WTC11 (cell line): ENCODE data around the gene NUDT17. TPM values are rescaled to one million over a fixed set of nuclear protein-coding genes. Genes with fewer than 3 reads are reported as not detected.

ENCODE experiments used
- ATAC-seq: fragments of 200-7000 bp; cut with Tn5 transposase; 2 replicates; pipeline ENCODE4 v1.10.0; 2021; ENCODE audit warnings: mild to moderate bottlenecking, moderate library complexity
- CTCF ChIA-PET: fragments of 300-600 bp; sonication (Branson Sonifier 250); formaldehyde crosslinking; loops from one replicate; lab custom pipeline; 2021; ENCODE audit warnings: antibody characterized with exemption; lab: Charles Lee
- POLR2A ChIA-PET: fragments of 350-600 bp; sonication (Branson Sonifier 250); formaldehyde crosslinking; loops from one replicate; lab custom pipeline; 2021; ENCODE audit warnings: antibody characterized with exemption; lab: Charles Lee
- DNase-seq: peaks from one replicate; pipeline ENCODE4 v3.0.0; 2021; ENCODE audit warnings: low spot score
- H3K27ac Mint-ChIP-seq: 2 replicates; pipeline ENCODE4 v1.8.0; 2021; ENCODE audit warnings: mixed read lengths
- H3K27me3 Mint-ChIP-seq: 2 replicates; pipeline ENCODE4 v1.8.0; 2021; ENCODE audit warnings: low read depth, mild to moderate bottlenecking, moderate library complexity, mixed read lengths
- H3K36me3 Mint-ChIP-seq: 2 replicates; pipeline ENCODE4 v1.8.0; 2021; ENCODE audit warnings: mixed read lengths
- H3K4me1 Mint-ChIP-seq: 2 replicates; pipeline ENCODE4 v1.8.0; 2022; ENCODE audit warnings: mixed read lengths
- H3K4me3 Mint-ChIP-seq: 2 replicates; pipeline ENCODE4 v1.8.0; 2021; ENCODE audit warnings: mild to moderate bottlenecking, moderate library complexity, mixed read lengths
- H3K9me3 Mint-ChIP-seq: 2 replicates; pipeline ENCODE4 v1.8.0; 2021; ENCODE audit warnings: mixed read lengths
- E2F5 ChIP-seq: sonication (generic); formaldehyde crosslinking; IDR thresholded peaks from 2 replicates; pipeline ENCODE4 v1.8.1; 2022; ENCODE audit warnings: mild to moderate bottlenecking, moderate library complexity, missing genetic modification reagents
- JAZF1 ChIP-seq: fragments of 250-450 bp; sonication (Bioruptor Pico); IDR thresholded peaks from 2 replicates; pipeline ENCODE4 v1.9.0; 2021; ENCODE audit warnings: moderate library complexity, mild to moderate bottlenecking, inconsistent platforms
- JUN ChIP-seq: sonication (generic); formaldehyde crosslinking; IDR thresholded peaks from 2 replicates; pipeline ENCODE4 v1.8.0; 2023; ENCODE audit warnings: mild to moderate bottlenecking, missing genetic modification reagents
- MXD4 ChIP-seq: fragments of 250-450 bp; sonication (Bioruptor Pico); IDR thresholded peaks from 2 replicates; pipeline ENCODE4 v1.8.0; 2021; ENCODE audit warnings: mild to moderate bottlenecking, moderate library complexity, borderline replicate concordance
- NFATC4 ChIP-seq: fragments of 250-450 bp; sonication (Bioruptor Pico); IDR thresholded peaks from 2 replicates; pipeline ENCODE4 v1.9.0; 2021; ENCODE audit warnings: mild to moderate bottlenecking
- NFE2L1 ChIP-seq: sonication (generic); formaldehyde crosslinking; IDR thresholded peaks from 2 replicates; pipeline ENCODE4 v1.8.1; 2023; ENCODE audit warnings: missing genetic modification reagents
- RELA ChIP-seq: sonication (generic); formaldehyde crosslinking; IDR thresholded peaks from 2 replicates; pipeline ENCODE4 v1.8.1; 2022; ENCODE audit warnings: missing genetic modification reagents, mild to moderate bottlenecking, borderline replicate concordance
- SOX15 ChIP-seq: fragments of 250-450 bp; sonication (Bioruptor Pico); IDR thresholded peaks from 2 replicates; pipeline ENCODE4 v1.9.0; 2021; ENCODE audit warnings: mild to moderate bottlenecking
- STAT6 ChIP-seq: sonication (generic); formaldehyde crosslinking; conservative IDR thresholded peaks from 2 replicates; pipeline ENCODE4 v1.8.1; 2023; ENCODE audit warnings: mild to moderate bottlenecking, low read depth, missing genetic modification reagents, moderate library complexity
- ZNF219 ChIP-seq: sonication (generic); formaldehyde crosslinking; IDR thresholded peaks from 2 replicates; pipeline ENCODE4 v1.8.0; 2023; ENCODE audit warnings: missing genetic modification reagents, mild to moderate bottlenecking, borderline replicate concordance
- ZNF263 ChIP-seq: sonication (generic); formaldehyde crosslinking; IDR thresholded peaks from 2 replicates; pipeline ENCODE4 v1.8.1; 2022; ENCODE audit warnings: low read depth, mild to moderate bottlenecking, moderate library complexity, missing genetic modification reagents
- ZNF281 ChIP-seq: sonication (generic); formaldehyde crosslinking; IDR thresholded peaks from 2 replicates; pipeline ENCODE4 v1.8.0; 2023; ENCODE audit warnings: mild to moderate bottlenecking, missing genetic modification reagents
- ZNF396 ChIP-seq: fragments of 250-450 bp; sonication (Bioruptor Pico); IDR thresholded peaks from 2 replicates; pipeline ENCODE4 v1.8.0; 2021; ENCODE audit warnings: mild to moderate bottlenecking, moderate library complexity, borderline replicate concordance
- total RNA-seq: library from RNA; stranded (reverse); gene quantifications from 3 replicates; pipeline ENCODE4 v1.2.3, GENCODE V29; 2021
- TF ChIP-seq, protein P1 (sequence below): sonication (generic); formaldehyde crosslinking; IDR thresholded peaks from 2 replicates; pipeline ENCODE4 v1.8.0; 2023; ENCODE audit warnings: missing genetic modification reagents
- TF ChIP-seq, protein P2 (sequence below): sonication (generic); formaldehyde crosslinking; IDR thresholded peaks from 2 replicates; pipeline ENCODE4 v1.8.1; 2023; ENCODE audit warnings: mild to moderate bottlenecking, moderate library complexity, missing genetic modification reagents
- TF ChIP-seq, protein P3 (sequence below): fragments of 250-450 bp; sonication (Bioruptor Pico); IDR thresholded peaks from 2 replicates; pipeline ENCODE4 v1.9.0; 2021; ENCODE audit warnings: mild to moderate bottlenecking, borderline replicate concordance

NUDT17 gene
- total RNA-seq, 1 experiment from 2014 or later: 2.7 TPM

GRCh38 chr1:145827966-145828365, 17.5 kb upstream of the NUDT17 start (continued):
- TF ChIP-seq ZNF281 (CRISPR knock-in tag) (no peak), ZNF263 (CRISPR knock-in tag) (no peak), JAZF1 (CRISPR knock-in tag) (no peak), MXD4 (CRISPR knock-in tag) (no peak), RELA (no peak), E2F5 (CRISPR knock-in tag) (no peak), NFE2L1 (CRISPR knock-in tag) (no peak), JUN (CRISPR knock-in tag) (no peak)
- TF ChIP-seq, protein P1, sequence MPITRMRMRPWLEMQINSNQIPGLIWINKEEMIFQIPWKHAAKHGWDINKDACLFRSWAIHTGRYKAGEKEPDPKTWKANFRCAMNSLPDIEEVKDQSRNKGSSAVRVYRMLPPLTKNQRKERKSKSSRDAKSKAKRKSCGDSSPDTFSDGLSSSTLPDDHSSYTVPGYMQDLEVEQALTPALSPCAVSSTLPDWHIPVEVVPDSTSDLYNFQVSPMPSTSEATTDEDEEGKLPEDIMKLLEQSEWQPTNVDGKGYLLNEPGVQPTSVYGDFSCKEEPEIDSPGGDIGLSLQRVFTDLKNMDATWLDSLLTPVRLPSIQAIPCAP: no peak

GRCh38 chr1:145828367-145829026, 16.9 kb upstream of the NUDT17 start:
- Mint-ChIP-seq H3K36me3 (peaks cover 63% of the 10 kb centered on the region), H3K27me3 (no peaks in the 10 kb centered on the region), H3K27ac (no peak overlapping the region), H3K4me3 (no peak overlapping the region), H3K9me3 (no peaks in the 10 kb centered on the region), H3K4me1 (peaks cover 5% of the 10 kb centered on the region)
- DNase-seq (no peak), ATAC-seq (no peak)
- POLR2A ChIA-PET: no interaction called here
- CTCF ChIA-PET: interaction anchor here (5.7 kb wide), 1 partner anchor 16 kb away, joined by 24 read pairs; the partner anchor contains the start of gene NUDT17
- no peak for TF ChIP-seq SOX15 (CRISPR knock-in tag)
- no peak for TF ChIP-seq ZNF219 (CRISPR knock-in tag)
- TF ChIP-seq ZNF281 (CRISPR knock-in tag): no peak
- no peak for TF ChIP-seq E2F5 (CRISPR knock-in tag)
- TF ChIP-seq STAT6 (CRISPR knock-in tag): no peak
- no peak for TF ChIP-seq ZNF396
- TF ChIP-seq NFATC4 (CRISPR knock-in tag): no peak
- TF ChIP-seq, protein P2, sequence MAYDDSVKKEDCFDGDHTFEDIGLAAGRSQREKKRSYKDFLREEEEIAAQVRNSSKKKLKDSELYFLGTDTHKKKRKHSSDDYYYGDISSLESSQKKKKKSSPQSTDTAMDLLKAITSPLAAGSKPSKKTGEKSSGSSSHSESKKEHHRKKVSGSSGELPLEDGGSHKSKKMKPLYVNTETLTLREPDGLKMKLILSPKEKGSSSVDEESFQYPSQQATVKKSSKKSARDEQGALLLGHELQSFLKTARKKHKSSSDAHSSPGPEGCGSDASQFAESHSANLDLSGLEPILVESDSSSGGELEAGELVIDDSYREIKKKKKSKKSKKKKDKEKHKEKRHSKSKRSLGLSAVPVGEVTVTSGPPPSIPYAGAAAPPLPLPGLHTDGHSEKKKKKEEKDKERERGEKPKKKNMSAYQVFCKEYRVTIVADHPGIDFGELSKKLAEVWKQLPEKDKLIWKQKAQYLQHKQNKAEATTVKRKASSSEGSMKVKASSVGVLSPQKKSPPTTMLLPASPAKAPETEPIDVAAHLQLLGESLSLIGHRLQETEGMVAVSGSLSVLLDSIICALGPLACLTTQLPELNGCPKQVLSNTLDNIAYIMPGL (CRISPR knock-in tag): no peak
- TF ChIP-seq, protein P3, sequence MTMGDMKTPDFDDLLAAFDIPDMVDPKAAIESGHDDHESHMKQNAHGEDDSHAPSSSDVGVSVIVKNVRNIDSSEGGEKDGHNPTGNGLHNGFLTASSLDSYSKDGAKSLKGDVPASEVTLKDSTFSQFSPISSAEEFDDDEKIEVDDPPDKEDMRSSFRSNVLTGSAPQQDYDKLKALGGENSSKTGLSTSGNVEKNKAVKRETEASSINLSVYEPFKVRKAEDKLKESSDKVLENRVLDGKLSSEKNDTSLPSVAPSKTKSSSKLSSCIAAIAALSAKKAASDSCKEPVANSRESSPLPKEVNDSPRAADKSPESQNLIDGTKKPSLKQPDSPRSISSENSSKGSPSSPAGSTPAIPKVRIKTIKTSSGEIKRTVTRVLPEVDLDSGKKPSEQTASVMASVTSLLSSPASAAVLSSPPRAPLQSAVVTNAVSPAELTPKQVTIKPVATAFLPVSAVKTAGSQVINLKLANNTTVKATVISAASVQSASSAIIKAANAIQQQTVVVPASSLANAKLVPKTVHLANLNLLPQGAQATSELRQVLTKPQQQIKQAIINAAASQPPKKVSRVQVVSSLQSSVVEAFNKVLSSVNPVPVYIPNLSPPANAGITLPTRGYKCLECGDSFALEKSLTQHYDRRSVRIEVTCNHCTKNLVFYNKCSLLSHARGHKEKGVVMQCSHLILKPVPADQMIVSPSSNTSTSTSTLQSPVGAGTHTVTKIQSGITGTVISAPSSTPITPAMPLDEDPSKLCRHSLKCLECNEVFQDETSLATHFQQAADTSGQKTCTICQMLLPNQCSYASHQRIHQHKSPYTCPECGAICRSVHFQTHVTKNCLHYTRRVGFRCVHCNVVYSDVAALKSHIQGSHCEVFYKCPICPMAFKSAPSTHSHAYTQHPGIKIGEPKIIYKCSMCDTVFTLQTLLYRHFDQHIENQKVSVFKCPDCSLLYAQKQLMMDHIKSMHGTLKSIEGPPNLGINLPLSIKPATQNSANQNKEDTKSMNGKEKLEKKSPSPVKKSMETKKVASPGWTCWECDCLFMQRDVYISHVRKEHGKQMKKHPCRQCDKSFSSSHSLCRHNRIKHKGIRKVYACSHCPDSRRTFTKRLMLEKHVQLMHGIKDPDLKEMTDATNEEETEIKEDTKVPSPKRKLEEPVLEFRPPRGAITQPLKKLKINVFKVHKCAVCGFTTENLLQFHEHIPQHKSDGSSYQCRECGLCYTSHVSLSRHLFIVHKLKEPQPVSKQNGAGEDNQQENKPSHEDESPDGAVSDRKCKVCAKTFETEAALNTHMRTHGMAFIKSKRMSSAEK (CRISPR knock-in tag): no peak
